Measurements from ENCODE around the gene RAI14.

DNA sequence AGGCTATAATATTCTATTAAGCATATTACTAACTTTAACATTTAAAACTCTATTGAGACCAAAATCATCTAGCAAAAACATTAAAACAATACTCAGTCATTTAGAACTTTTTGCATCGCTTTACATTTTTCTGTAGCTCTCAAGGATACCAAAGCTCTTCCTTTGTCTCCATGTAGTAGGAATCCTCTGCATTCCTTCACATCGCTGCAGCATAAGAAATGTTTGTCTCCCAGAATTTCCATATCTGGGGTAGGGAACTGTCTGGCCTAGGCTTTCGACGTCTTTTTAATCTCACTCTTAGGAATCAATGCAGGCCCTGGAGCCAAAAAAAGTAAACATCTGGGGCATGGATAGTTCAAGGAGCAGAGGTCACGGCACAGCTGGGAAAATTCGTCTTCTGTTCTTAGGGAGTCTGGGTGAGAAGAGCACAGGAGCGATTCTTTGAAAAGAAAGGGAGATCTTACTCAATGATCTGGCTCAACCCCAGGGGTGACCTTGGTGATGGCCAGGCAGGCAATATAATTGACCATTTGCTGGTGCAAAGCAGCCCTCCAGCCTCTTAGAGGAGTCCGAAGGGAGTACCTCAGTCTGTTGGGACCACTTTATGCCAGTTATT is 23.2 kb upstream of the RAI14 start:
- TF ChIP-seq, protein P1, sequence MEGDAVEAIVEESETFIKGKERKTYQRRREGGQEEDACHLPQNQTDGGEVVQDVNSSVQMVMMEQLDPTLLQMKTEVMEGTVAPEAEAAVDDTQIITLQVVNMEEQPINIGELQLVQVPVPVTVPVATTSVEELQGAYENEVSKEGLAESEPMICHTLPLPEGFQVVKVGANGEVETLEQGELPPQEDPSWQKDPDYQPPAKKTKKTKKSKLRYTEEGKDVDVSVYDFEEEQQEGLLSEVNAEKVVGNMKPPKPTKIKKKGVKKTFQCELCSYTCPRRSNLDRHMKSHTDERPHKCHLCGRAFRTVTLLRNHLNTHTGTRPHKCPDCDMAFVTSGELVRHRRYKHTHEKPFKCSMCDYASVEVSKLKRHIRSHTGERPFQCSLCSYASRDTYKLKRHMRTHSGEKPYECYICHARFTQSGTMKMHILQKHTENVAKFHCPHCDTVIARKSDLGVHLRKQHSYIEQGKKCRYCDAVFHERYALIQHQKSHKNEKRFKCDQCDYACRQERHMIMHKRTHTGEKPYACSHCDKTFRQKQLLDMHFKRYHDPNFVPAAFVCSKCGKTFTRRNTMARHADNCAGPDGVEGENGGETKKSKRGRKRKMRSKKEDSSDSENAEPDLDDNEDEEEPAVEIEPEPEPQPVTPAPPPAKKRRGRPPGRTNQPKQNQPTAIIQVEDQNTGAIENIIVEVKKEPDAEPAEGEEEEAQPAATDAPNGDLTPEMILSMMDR (IDR thresholded peaks at IDR 0.05 in 4 of 5, conservative IDR thresholded peaks at IDR 0.05 in 1 of 5): no peak
- TF ChIP-seq POLR2A (IDR thresholded peaks at IDR 0.05): no peak
